Endodermal cell (in vitro differentiated cells): ENCODE data around the gene METTL23. TPM values are rescaled to one million over a fixed set of nuclear protein-coding genes. Genes with fewer than 3 reads are reported as not detected.

ENCODE experiments used
- DNase-seq: peaks from one replicate; pipeline ENCODE4 v3.0.0-alpha.2; 2017
- H3K27ac ChIP-seq: 2 replicates; pipeline ENCODE4 v1.5.1; 2013; ENCODE audit warnings: mild to moderate bottlenecking, low read depth, low read length, moderate library complexity
- H3K27me3 ChIP-seq: 2 replicates; pipeline ENCODE4 v1.6.1; 2013; ENCODE audit warnings: mild to moderate bottlenecking, low read length, moderate library complexity; ENCODE audit not compliant: insufficient read depth, control insufficient read depth, poor library complexity, severe bottlenecking
- H3K36me3 ChIP-seq: 2 replicates; pipeline ENCODE4 v1.7.0; 2013; ENCODE audit warnings: mild to moderate bottlenecking, low read length, moderate library complexity; ENCODE audit not compliant: control insufficient read depth, insufficient read depth
- H3K4me1 ChIP-seq: one replicate; pipeline ENCODE4 v1.7.0; 2013; ENCODE audit warnings: low read length; ENCODE audit not compliant: control insufficient read depth, insufficient read depth
- H3K4me3 ChIP-seq: 2 replicates; pipeline ENCODE4 v1.5.1; 2013; ENCODE audit warnings: mild to moderate bottlenecking, low read length, moderate library complexity
- H3K9ac ChIP-seq: 2 replicates; pipeline ENCODE4 v1.6.1; 2013; ENCODE audit warnings: mild to moderate bottlenecking, low read length, moderate library complexity; ENCODE audit not compliant: poor library complexity, severe bottlenecking; ENCODE audit errors: extremely low read depth
- H3K9me3 ChIP-seq: 2 replicates; pipeline ENCODE4 v1.6.1; 2013; ENCODE audit warnings: mild to moderate bottlenecking, low read length, moderate library complexity; ENCODE audit not compliant: control insufficient read depth
- H3K27ac Mint-ChIP-seq: 2 replicates; pipeline ENCODE4 v1.8.0; 2020; ENCODE audit warnings: mixed read lengths
- H3K27me3 Mint-ChIP-seq: 2 replicates; pipeline ENCODE4 v1.8.0; 2021; ENCODE audit warnings: mild to moderate bottlenecking, mixed read lengths; ENCODE audit not compliant: insufficient read depth
- H3K36me3 Mint-ChIP-seq: 2 replicates; pipeline ENCODE4 v1.8.0; 2020; ENCODE audit warnings: low read depth, mixed read lengths
- H3K4me1 Mint-ChIP-seq: 2 replicates; pipeline ENCODE4 v1.8.0; 2020; ENCODE audit warnings: mixed read lengths
- H3K4me3 Mint-ChIP-seq: 2 replicates; pipeline ENCODE4 v1.8.0; 2020; ENCODE audit warnings: mild to moderate bottlenecking, moderate library complexity, mixed read lengths
- H3K9me3 Mint-ChIP-seq: 2 replicates; pipeline ENCODE4 v1.8.0; 2020; ENCODE audit warnings: mild to moderate bottlenecking, mixed read lengths
- WGBS, 2 experiments: methylation state at CpG; one replicate each; pipeline versions ENCODE4 v1.1.5 to v1.1.7; 2013; ENCODE audit warnings: missing lambda C conversion rate in 2 of 2, mixed read lengths in 1 of 2; ENCODE audit not compliant: insufficient coverage in 1 of 2, insufficient read length in 1 of 2; 5-methylcytosine and 5-hydroxymethylcytosine counted together
- total RNA-seq, 2 donors: library from RNA; stranded (reverse); fragmentation: NEBNext Ultra II Directional in 1 of 2; extraction: Animal tissue kit (Norgen Biotek cat#: 25700) in 1 of 2; gene quantifications; 2 replicates in 1 of 2; 3 replicates in 1 of 2; pipeline ENCODE4 v1.2.1, GENCODE V29; 2021
- TF ChIP-seq, protein P1 (sequence below): fragments of 200-600 bp; sonication (generic); conservative IDR thresholded peaks from 2 replicates; pipeline ENCODE4 v1.5.0; 2021; ENCODE audit warnings: antibody characterized with exemption, mild to moderate bottlenecking

Gene METTL23
- total RNA-seq, 2 donors from 2014 or later: 31.3 to 39.9 TPM

DNA sequence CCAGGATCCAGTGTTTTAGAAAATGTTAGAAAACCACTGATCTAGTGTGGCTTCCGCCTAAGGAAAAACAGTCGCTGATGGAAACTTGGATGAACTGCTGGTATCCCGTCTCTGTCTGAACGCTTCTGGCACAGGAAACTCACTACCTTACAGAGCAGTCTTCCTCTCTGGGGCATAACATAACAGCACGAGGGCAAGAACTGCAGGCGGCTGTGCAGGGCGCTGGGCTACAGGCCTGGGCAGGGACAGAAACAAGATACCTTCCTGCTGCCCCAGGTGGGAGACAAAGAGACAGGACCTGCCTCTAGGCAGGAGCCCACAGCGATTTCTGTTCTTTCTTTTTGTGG is 26.4 kb upstream of the METTL23 start:
- Mint-ChIP-seq H3K9me3 (no peaks in the 10 kb centered on the region), H3K4me1 (peaks cover 28% of the 10 kb centered on the region), H3K27ac (no peak overlapping the region), H3K27me3 (no peaks in the 10 kb centered on the region), H3K4me3 (no peak overlapping the region), H3K36me3 (peaks cover 5% of the 10 kb centered on the region)
- H3K27me3 ChIP-seq: no peaks in the 10 kb centered on the region
- H3K4me1 ChIP-seq: peaks cover 8% of the 10 kb centered on the region
- no peak overlapping the region for H3K4me3 ChIP-seq
- no peaks in the 10 kb centered on the region for H3K9me3 ChIP-seq
- no peak overlapping the region for H3K9ac ChIP-seq
- H3K27ac ChIP-seq: peak overlapping the region; percentile 42
- WGBS, 2 experiments: 84 to 88% methylated on average over 8 of the region's 8 CpGs
- TF ChIP-seq, protein P1, sequence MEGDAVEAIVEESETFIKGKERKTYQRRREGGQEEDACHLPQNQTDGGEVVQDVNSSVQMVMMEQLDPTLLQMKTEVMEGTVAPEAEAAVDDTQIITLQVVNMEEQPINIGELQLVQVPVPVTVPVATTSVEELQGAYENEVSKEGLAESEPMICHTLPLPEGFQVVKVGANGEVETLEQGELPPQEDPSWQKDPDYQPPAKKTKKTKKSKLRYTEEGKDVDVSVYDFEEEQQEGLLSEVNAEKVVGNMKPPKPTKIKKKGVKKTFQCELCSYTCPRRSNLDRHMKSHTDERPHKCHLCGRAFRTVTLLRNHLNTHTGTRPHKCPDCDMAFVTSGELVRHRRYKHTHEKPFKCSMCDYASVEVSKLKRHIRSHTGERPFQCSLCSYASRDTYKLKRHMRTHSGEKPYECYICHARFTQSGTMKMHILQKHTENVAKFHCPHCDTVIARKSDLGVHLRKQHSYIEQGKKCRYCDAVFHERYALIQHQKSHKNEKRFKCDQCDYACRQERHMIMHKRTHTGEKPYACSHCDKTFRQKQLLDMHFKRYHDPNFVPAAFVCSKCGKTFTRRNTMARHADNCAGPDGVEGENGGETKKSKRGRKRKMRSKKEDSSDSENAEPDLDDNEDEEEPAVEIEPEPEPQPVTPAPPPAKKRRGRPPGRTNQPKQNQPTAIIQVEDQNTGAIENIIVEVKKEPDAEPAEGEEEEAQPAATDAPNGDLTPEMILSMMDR: no peak
- DNase-seq: no peak
- no peaks in the 10 kb centered on the region for H3K36me3 ChIP-seq

DNA sequence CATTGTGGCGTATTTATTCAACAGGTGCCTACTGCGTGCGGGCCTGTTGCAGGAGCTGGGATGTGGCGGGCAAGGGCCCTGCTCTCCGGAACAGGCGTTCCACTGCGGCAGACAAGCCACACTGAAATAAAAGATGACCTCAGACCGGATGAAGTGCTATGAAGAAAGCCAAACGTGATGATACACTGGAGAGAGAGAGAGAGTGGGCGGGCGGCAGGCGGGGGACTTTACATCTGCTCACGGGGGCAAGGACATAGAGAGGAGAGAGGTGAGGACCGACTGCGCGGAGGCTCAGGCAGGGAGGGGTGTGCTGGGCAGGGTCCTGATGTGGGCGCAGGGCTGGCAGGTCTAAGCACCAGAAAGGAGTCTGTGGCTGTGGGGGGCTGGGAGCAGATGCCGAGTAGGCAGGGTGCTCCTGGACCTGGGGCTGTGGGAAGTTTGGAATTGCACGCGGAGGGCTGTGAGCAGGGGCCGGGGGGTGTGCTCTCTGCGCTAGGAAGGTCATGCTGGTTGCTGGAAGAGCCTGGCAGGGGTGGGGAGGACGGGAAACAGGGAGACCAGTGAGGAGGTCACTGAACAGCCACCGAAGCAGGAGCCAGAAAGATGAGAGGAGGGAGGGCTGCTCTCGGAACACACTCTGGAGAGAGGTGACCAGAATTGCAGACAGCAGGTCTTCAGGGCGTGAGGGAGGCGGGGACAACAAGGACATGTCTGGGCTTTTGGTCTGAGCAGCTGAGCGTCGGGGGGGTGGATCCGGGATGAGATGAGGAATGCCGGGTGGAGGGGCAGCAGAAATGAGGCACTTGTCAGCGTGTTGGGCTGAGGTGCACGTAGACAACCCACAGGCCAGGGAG is 25.8 kb upstream of the METTL23 start:
- H3K4me3 Mint-ChIP-seq: no peak overlapping the region
- H3K27ac ChIP-seq: peak overlapping the region; percentile 42
- H3K27me3 Mint-ChIP-seq: no peaks in the 10 kb centered on the region
- no peaks in the 10 kb centered on the region for H3K36me3 ChIP-seq
- peak overlapping the region; percentile 50 for H3K27ac Mint-ChIP-seq
- TF ChIP-seq, protein P1: no peak
- H3K9me3 Mint-ChIP-seq: no peaks in the 10 kb centered on the region
- H3K4me1 Mint-ChIP-seq: peaks cover 28% of the 10 kb centered on the region
- no peak overlapping the region for H3K9ac ChIP-seq
- 66 to 72% methylated on average over 23 to 32 of the region's 33 CpGs for WGBS, 2 experiments
- H3K36me3 Mint-ChIP-seq: peaks cover 4% of the 10 kb centered on the region
- no peaks in the 10 kb centered on the region for H3K27me3 ChIP-seq
- peaks cover 4% of the 10 kb centered on the region for H3K9me3 ChIP-seq
- no peak overlapping the region for H3K4me3 ChIP-seq
- DNase-seq: peak; percentile 79
- H3K4me1 ChIP-seq: peaks cover 8% of the 10 kb centered on the region

DNA sequence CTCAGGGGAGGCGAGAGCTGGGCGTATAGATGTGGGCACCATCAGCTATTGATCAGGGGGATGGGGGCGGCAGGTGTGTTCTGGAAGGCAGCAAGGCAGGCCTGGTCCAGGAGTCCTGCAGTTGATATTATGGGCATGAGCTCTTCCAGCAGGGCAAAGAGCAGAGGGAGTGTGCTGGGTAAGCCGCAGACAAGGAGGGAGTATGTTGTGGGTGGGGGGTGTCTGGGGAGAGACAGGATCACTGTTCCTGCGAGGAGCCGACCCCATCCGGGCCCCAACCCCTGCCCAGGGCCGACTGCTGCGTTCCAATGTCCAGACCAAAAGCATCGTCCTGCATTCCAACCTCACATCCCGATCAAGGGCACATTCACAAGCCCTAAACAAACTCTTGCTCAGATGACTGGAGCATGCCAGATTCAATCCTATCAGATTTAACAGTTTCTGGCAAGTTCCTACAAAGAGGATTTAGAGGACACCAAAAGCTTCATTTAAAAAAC is 25.1 kb upstream of the METTL23 start:
- H3K9ac ChIP-seq: no peak overlapping the region
- Mint-ChIP-seq H3K4me1 (peaks cover 28% of the 10 kb centered on the region), H3K4me3 (no peak overlapping the region), H3K27me3 (no peaks in the 10 kb centered on the region), H3K36me3 (peaks cover 3% of the 10 kb centered on the region), H3K9me3 (no peaks in the 10 kb centered on the region), H3K27ac (peak overlapping the region; percentile 50)
- H3K4me1 ChIP-seq: peaks cover 8% of the 10 kb centered on the region
- H3K27me3 ChIP-seq: no peaks in the 10 kb centered on the region
- H3K4me3 ChIP-seq: no peak overlapping the region
- H3K36me3 ChIP-seq: no peaks in the 10 kb centered on the region
- DNase-seq: no peak
- peak overlapping the region; percentile 0 for H3K27ac ChIP-seq
- TF ChIP-seq, protein P1: no peak
- 77 to 82% methylated on average over 9 to 11 of the region's 11 CpGs for WGBS, 2 experiments
- H3K9me3 ChIP-seq: peaks cover 4% of the 10 kb centered on the region
